ENCODE results near the gene CLEC2D.
"Not testable (repeated sequence)": the region's sequence is repeated elsewhere in the genome, so short reads cannot be mapped to it uniquely, and the experiment has no call there.

GRCh38 chr12:9672340-9672739 is 2.8 kb downstream of the CLEC2D start:
- not testable (repeated sequence) for TF ChIP-seq JUNB (IDR thresholded peaks at IDR 0.05); SIX5 (IDR thresholded peaks at IDR 0.05; ENCODE audit: low read depth, low read length, severe bottlenecking); MYC (IDR thresholded peaks at IDR 0.05; ENCODE audit: insufficient read depth, insufficient read length, insufficient replicate concordance, low read length, severe bottlenecking); E4F1 (IDR thresholded peaks at IDR 0.05; ENCODE audit: borderline replicate concordance, partially characterized antibody); YBX1 (IDR thresholded peaks at IDR 0.05); CEBPB (IDR thresholded peaks at IDR 0.05; ENCODE audit: borderline replicate concordance in 1 of 2, low read depth in 2 of 2, low read length in 2 of 2); ZBED1 (IDR thresholded peaks at IDR 0.05; ENCODE audit: borderline replicate concordance); POLR2A (IDR thresholded peaks at IDR 0.05; ENCODE audit: low read depth, low read length); CTCF (IDR thresholded peaks at IDR 0.05 in 2 of 3, conservative IDR thresholded peaks at IDR 0.05 in 1 of 3; ENCODE audit: control insufficient read depth in 2 of 3, extremely low read depth in 1 of 3, insufficient read depth in 1 of 3, low read depth in 3 of 3, low read length in 3 of 3); SREBF2 (IDR thresholded peaks at IDR 0.05; ENCODE audit: low read length); SIN3A (IDR thresholded peaks at IDR 0.05; ENCODE audit: low read depth, low read length); ZNF274 (IDR thresholded peaks at IDR 0.05; ENCODE audit: insufficient read depth, insufficient read length); JUND (IDR thresholded peaks at IDR 0.05; ENCODE audit: low read depth, low read length); REST (IDR thresholded peaks at IDR 0.05; ENCODE audit: low read depth, low read length)

Measured in GM12878 (cell line).